Measurements from ENCODE around the gene HCN4. TPM values are rescaled to one million over a fixed set of nuclear protein-coding genes. Genes with fewer than 3 reads are reported as not detected.

HCN4 gene
- total RNA-seq, 4 donors from 2014 or later: not detected

- intact Hi-C loops (cut with DNase I; ENCODE audit: low total_unique reads) (no loop called here), in situ Hi-C loops (cut with MboI; ENCODE audit: low sequenced_read_pairs in 4 of 4) (no loop called here)
- ATAC-seq: no peak
- no peak overlapping the region for H3K4me3 ChIP-seq
- no peaks in the 10 kb centered on the region for H3K36me3 ChIP-seq
- H3K27me3 ChIP-seq: peaks cover 4 to 8% (median 6%) of the 10 kb centered on the region in 3 donors
- no peaks in the 10 kb centered on the region for H3K9me3 ChIP-seq
- no peaks in the 10 kb centered on the region for H3K4me1 ChIP-seq
- no peak overlapping the region for H3K27ac ChIP-seq
- no peak for DNase-seq
- TF ChIP-seq POLR2A (IDR thresholded peaks at IDR 0.05): no peak
- no peak for TF ChIP-seq CTCF (IDR thresholded peaks at IDR 0.05 in 4 of 5, conservative IDR thresholded peaks at IDR 0.05 in 1 of 5)
Observed at GRCh38 chr15:73328981-73329380, 39.8 kb downstream of the HCN4 start.

DNA sequence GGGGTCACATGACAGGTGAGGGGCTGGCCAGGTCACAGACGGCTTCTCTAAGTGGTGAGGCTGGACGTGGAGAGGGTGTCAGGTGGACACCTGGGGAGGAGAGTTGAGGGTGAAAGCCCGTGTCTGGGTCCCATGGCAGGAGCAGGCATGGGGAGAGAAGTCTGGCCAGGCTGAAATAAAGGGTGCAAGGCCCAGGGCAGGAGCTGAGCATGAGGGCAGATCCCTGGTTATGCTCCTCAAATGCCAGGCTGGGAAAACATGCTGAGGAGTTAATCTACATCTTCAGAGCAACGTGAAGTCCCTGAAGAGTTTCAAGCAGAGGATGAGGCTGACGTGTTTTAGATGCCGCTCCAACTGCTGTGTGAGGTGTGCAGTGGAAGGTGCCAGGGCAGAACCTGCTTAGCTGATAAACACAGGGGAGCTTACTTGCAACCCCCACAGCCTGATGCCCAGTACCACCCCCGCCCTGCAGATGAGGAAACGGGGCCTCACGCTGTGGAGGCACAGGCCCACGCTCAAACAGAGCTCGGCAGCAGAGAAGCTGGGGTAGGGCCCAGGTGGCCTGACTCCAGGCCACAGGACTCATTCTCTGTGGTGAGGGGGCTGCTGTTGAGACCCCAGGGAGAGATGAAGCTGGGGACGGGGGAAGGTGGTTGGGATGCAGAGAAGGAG is 40.5 kb downstream of the HCN4 start:
- Histone ChIP-seq H3K9me3 (no peaks in the 10 kb centered on the region), H3K4me1 (no peaks in the 10 kb centered on the region), H3K27ac (no peak overlapping the region), H3K27me3 (peaks cover 4 to 8% (median 7%) of the 10 kb centered on the region in 3 donors), H3K4me3 (no peak overlapping the region), H3K36me3 (no peaks in the 10 kb centered on the region)
- intact Hi-C loops (cut with DNase I; ENCODE audit: low total_unique reads) (no loop called here), in situ Hi-C loops (cut with MboI; ENCODE audit: low sequenced_read_pairs in 4 of 4) (no loop called here)
- ATAC-seq (no peak), DNase-seq (no peak)
- TF ChIP-seq POLR2A (IDR thresholded peaks at IDR 0.05): no peak
- TF ChIP-seq CTCF (IDR thresholded peaks at IDR 0.05 in 4 of 5, conservative IDR thresholded peaks at IDR 0.05 in 1 of 5): no peak

DNA sequence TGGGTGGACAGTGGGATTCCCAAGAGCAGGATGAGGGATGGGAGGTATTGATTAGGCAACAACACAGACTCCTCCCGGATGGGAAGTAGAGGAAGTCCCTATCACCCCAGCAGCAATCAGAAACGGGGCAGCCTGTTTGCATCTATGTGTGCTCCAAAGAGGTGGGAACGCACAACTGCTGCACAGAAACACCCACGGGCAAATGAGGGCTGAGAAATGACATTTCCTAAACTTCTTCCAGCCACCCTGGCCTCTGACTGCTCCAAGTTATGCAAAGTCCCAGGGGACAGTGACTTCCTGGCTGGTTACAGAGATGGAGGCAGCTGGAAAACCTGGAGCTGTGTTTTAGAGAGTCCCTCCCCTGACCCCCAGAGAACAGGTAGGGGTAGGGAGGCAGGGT is 42.6 kb downstream of the HCN4 start:
- intact Hi-C loops (cut with DNase I; ENCODE audit: low total_unique reads): no loop called here
- H3K27ac ChIP-seq: no peak overlapping the region
- peaks cover 4 to 8% (median 7%) of the 10 kb centered on the region in 3 donors for H3K27me3 ChIP-seq
- no peaks in the 10 kb centered on the region for H3K9me3 ChIP-seq
- no peak for TF ChIP-seq POLR2A (IDR thresholded peaks at IDR 0.05)
- no peak for TF ChIP-seq CTCF (IDR thresholded peaks at IDR 0.05 in 4 of 5, conservative IDR thresholded peaks at IDR 0.05 in 1 of 5)
- no peaks in the 10 kb centered on the region for H3K36me3 ChIP-seq
- no peaks in the 10 kb centered on the region for H3K4me1 ChIP-seq
- in situ Hi-C loops (cut with MboI; ENCODE audit: low sequenced_read_pairs in 4 of 4): no loop called here
- no peak for ATAC-seq
- peak in 1 of 2 donors; percentile 5 for DNase-seq
- no peak overlapping the region for H3K4me3 ChIP-seq

DNA sequence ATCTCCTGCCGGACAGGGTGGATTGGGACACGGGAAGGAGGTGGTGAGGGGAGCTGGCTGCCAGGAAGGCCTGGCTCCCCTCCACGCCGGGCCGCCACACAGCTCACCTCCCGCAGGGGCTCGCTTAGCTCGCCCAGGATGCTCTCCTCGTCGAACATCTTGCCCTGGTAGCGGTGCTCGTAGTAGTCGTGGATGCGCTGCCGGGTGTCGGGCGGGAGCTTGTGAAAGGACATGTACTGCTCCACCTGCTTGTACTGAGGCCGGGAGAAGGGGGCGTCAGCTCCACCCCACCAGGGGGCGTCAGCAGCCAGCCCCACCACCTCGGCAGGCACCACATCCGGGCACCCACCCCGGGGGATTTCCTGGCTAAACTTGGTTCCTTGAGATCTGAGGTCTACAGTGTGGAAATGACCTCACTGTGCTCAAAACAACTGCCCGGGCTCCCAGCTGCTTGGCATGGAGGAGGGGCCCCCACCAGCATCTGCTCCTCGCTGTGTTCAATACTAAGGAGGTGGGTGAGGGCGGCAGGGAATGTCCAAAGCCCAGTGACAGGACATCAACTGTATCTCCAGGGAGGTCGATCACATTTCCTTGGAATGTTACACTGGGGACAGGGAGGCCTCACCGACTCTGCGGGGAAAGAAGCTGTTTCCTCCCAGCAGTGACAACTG is 43.4 kb downstream of the HCN4 start:
- Histone ChIP-seq H3K36me3 (no peaks in the 10 kb centered on the region), H3K27me3 (peaks cover 7 to 8% (median 8%) of the 10 kb centered on the region in 3 donors), H3K27ac (no peak overlapping the region), H3K4me1 (no peaks in the 10 kb centered on the region), H3K9me3 (no peaks in the 10 kb centered on the region), H3K4me3 (no peak overlapping the region)
- DNase-seq (peak in 1 of 2 donors; percentile 2), ATAC-seq (no peak)
- intact Hi-C loops (cut with DNase I; ENCODE audit: low total_unique reads): no loop called here
- no peak for TF ChIP-seq POLR2A (IDR thresholded peaks at IDR 0.05)
- no peak for TF ChIP-seq CTCF (IDR thresholded peaks at IDR 0.05 in 4 of 5, conservative IDR thresholded peaks at IDR 0.05 in 1 of 5)
- in situ Hi-C loops (cut with MboI; ENCODE audit: low sequenced_read_pairs in 4 of 4): no loop called here
